HG03066 (cell line): ENCODE data around the gene TCF7L2.

Experiments used
- ATAC-seq: cut with Tn5 transposase; IDR thresholded peaks from one replicate; pipeline ENCODE4 v1.9.1; 2021; ENCODE audit warnings: low read depth; ENCODE audit not compliant: unreplicated experiment

Gene TCF7L2

GRCh38 chr10:112990271-112990670, 40.2 kb downstream of the TCF7L2 start:
- no peak for ATAC-seq

GRCh38 chr10:112991888-112992491, 41.9 kb downstream of the TCF7L2 start:
- ATAC-seq, result no peak

DNA sequence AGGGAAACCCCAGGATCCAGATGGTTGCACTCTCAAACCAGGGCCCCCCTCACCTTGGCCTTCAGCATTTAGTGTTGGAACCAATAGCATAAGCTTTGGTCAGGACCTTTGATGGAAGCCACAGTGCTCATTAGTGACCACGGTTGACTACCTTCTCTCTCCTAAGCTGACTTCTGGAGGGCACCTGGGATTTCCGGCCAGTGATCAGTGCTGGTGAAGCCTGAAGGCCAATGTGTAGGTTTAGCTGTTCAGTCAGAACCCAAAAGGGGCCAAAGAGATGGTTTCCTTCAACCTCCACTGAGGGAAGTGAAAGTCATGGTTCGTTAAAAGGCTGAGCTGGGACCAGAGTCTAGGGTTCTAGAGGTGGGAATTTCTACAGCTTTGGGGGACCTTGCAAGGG, 46.4 kb downstream of the TCF7L2 start:
- ATAC-seq, result no peak

GRCh38 chr10:112999102-112999501, 49.1 kb downstream of the TCF7L2 start:
- ATAC-seq, result no peak

GRCh38 chr10:113000442-113000841, 50.4 kb downstream of the TCF7L2 start:
- no peak for ATAC-seq

- no peak for ATAC-seq
Observed at GRCh38 chr10:113000876-113001598, 51.0 kb downstream of the TCF7L2 start.

DNA sequence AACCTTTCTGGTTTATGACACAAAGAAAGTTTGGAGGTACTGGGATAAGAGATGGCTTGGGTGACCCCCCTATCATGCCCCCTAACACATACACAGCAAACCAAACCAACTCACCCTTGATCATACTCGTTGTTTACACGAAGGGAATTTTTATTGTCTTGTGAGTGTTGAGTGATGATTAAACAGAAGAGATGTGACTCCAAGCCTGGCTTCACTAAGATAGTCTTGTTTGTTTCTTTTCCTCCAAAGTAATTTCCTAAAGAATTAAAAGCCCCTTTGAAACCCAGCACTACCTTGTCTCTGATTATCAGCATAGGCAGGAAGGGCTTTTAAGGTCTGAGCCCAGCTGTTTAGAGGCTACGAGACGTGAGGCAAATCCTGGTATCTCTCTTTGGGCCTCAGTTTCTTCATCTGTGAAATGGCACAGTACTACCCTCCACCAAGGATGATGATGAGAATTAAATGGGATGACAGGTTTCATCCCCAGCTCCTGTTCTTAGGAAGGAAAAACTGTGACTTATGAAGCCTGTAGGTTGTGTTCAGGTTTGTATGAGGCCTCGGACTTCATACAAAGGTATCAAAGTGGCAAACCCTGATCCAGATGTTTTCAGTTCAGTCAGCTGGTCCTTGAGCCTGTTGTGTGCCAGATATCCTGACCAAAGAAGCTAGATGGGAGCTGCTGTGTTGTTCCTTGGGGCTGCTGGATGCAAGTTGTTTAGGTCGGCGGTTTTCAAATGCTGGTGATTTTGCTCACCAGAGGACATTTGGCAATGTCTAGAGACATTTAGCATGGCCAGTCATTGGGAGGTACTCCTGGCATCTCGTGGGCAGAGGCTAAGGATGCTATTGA, 51.8 kb downstream of the TCF7L2 start:
- ATAC-seq, result no peak

DNA sequence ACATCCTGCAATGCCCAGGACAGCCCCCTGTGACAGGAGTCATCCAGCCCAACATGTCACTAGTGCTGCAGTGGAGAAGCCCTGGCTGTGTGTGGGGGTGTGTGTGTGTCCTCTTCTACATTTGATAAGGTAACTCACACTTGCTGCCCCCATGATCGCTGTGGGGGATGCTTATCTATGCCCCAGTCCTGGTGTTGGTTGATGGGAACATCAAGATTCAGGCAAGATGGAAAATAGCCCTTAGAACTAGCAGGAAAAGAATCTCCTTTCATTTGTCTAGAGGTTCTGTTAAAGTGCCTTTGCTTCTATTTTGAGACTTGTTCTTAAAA, 52.4 kb downstream of the TCF7L2 start:
- ATAC-seq, result no peak

GRCh38 chr10:113003052-113003451, 53.0 kb downstream of the TCF7L2 start:
- no peak for ATAC-seq

GRCh38 chr10:113004069-113004618, 54.1 kb downstream of the TCF7L2 start:
- no peak for ATAC-seq

DNA sequence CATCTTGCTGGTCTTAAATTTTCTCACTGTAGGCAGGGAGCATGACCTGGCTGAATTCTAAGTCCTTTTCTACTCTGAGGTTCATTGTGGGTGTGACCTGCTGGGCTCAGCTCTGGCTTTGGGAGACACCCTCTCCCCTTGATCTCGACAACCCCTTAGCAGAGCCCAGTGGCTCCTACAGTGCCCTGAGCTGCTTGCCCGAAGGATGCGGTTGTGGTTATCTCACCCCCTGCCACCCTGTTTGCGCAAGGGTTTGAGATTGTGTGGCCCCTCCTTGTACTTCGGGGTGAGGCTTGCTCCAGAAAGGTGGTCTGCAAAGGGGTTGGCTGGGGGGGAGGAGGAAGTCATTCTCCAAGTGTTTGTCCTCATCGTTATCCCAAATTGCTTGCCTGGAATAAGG, 55.3 kb downstream of the TCF7L2 start:
- ATAC-seq, result no peak

DNA sequence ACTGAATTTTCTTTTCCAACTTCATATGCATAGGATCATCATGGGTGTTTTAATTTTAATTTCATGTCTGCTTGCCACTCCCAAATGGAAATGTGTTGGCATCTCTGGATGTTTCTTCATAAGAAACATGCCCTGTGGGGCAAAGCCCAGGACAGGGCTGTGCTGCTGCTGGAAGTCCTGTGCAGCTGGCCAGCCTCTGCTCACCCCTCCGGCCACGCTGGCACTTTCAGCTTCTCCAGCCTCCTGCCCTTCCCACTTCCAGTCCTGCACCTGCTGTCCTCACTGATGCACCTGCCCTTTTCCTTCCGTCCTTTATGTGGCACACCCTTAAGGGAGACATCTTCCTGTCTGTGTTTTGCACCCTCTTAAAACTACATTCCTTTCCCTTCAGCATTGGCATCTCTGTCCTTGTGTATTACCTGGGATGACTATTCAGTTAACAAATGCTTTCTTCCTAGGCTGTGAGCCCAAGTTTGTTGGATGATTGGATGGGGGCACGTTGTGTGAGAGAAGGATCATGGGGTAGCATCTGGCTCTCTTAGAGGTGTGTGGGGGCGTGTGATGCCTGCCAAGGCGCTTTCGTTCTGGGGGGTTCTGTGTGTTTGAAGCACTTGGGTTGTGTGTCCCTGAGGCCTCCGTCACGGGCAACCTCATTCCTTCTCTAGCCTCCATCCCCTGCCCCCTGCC, 56.8 kb downstream of the TCF7L2 start:
- ATAC-seq, result no peak

DNA sequence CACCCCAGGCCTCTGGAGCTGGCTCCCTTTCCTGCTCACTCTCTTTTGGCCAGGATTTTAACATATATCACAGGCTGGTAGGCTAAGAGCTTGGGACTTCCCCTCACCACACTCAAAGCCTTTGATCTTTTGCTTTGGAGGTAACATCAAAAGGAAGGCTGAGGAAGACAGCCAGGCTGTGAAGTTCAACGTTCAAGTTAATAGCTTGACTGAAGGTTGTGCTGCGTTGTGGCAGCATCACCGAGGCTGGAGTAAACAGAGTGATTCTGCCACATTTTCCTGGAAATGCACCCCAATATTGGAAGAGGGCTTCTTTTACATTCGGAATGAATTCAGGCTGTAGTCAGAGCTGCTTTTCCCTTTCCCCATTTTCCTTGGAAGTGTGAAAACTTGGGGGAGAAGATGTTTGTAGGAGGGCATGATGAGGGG, 57.3 kb downstream of the TCF7L2 start:
- ATAC-seq, result no peak

- ATAC-seq, result no peak
Observed at GRCh38 chr10:113007821-113008220, 57.8 kb downstream of the TCF7L2 start.

GRCh38 chr10:113011592-113012374, 61.7 kb downstream of the TCF7L2 start:
- ATAC-seq, result no peak

DNA sequence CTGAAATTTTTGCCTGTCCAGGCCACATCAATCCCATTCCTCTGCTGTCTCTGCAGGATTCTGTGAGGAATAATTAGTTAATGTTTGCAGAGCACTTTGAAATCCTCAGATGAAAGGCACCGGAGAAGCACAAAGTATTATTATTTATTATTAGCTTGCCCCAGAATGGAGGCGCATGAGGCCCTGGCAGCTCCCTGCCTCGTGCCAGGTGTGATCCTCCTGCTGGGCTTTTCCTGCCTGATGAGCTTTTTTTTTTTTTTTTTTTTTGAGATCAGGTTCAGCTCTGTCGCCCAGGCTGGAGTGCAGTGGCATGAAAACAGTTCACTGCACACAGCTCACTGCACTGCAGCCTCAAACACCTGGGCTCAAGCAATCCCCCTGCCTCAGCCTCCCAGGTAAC, 65.2 kb downstream of the TCF7L2 start:
- no peak for ATAC-seq

DNA sequence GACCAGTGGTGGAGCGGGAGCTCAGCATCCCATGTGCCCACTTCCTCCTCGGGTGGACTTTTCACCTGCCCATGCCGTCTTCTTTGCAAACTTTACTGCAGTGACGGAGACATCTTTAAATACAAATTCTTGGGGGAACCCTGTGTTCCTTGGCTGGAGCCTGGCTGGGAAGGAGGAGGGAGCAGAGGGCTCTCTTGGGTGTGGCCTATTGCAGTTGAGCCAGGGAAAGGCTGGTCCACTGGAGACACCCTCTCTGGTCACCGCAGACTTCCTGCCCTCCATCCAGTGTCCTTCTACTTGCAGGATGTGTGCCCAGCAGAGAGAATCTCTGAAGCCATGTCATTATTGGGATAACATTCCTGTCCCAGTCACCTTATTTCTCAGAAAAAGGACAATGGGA, 67.3 kb downstream of the TCF7L2 start:
- no peak for ATAC-seq

DNA sequence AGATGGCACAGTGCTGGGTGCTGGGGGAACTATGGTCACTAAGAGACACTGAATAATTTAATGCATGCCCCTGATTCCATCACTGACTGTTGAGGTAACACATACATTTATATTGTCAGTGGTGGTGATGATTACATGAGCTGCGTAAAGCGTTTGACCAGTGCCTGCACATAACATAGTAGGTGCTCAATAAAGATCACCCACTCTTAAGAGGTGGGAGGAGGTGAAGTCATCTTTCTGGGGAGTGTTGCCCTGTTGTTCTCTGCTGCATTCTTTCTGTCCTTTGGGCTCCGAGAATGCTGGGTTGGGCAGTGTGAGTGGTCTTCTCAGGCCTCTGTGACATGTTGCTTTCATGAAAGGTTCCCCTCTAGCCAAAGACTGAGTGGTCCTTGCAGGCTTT, 68.0 kb downstream of the TCF7L2 start:
- ATAC-seq, result no peak

GRCh38 chr10:113019096-113019495, 69.0 kb downstream of the TCF7L2 start:
- ATAC-seq, result no peak
